ENCODE measurements around the gene RAB40B. TPM values are rescaled to one million over a fixed set of nuclear protein-coding genes. Genes with fewer than 3 reads are reported as not detected.

Gene RAB40B
- total and polyA plus RNA-seq, 2 of the 13 experiments (the other 11 are each of a cell fraction or from before 2014, with no cell fraction given), result 6.2 to 6.5 TPM

- TF ChIP-seq PBX2 (CRISPR knock-in tag; IDR thresholded peaks at IDR 0.05) (no peak), ZNF501 (CRISPR knock-in tag; IDR thresholded peaks at IDR 0.05) (peak; percentile 44; the same call in 1 of the 2 replicates), ZNF503 (CRISPR knock-in tag; IDR thresholded peaks at IDR 0.05) (no peak)
Measured at GRCh38 chr17:82679586-82680465, 18.7 kb downstream of the RAB40B start (continued).

- CTCF ChIA-PET (ENCODE audit: low intra/inter-chr PET ratio, low total read pairs), result interaction anchor here (1.1 to 2.1 kb wide), 2 partner anchors 10 to 97 kb away, joined by 3 to 15 read pairs; no protein-coding TSS in a partner anchor
- in situ Hi-C loops (cut with HindIII; ENCODE audit: extremely low pct_ligation_motif_present, low pct_unique_long_range_greater_than_20kb), result no loop called here
- POLR2A ChIA-PET, result no interaction called here
- H3K36me3 ChIP-seq (replicated peaks in 1 of 2; ENCODE audit: control insufficient read depth in 1 of 2, insufficient read depth in 2 of 2, low read length in 2 of 2), result no peaks in the 10 kb centered on the region
- peaks cover 28% of the 10 kb centered on the region for H3K4me1 ChIP-seq (ENCODE audit: insufficient read depth, low read length)
- TF ChIP-seq CREM (IDR thresholded peaks at IDR 0.05) (no peak), CREM (CRISPR knock-in tag; IDR thresholded peaks at IDR 0.05) (no peak), MYPOP (CRISPR knock-in tag; IDR thresholded peaks at IDR 0.05) (no peak), ZNF333 (CRISPR knock-in tag; IDR thresholded peaks at IDR 0.05; ENCODE audit: borderline replicate concordance) (no peak), HNF4G (IDR thresholded peaks at IDR 0.05; ENCODE audit: borderline replicate concordance, low read depth, low read length) (no peak), HNF4G (CRISPR knock-in tag; IDR thresholded peaks at IDR 0.05; ENCODE audit: borderline replicate concordance, low read depth) (no peak), ZNF552 (CRISPR knock-in tag; IDR thresholded peaks at IDR 0.05; ENCODE audit: borderline replicate concordance) (no peak), HOXA3 (CRISPR knock-in tag; IDR thresholded peaks at IDR 0.05) (no peak), ZNF24 (IDR thresholded peaks at IDR 0.05) (no peak)
- FAIRE-seq (no peak), ATAC-seq (no peak), DNase-seq (ENCODE audit: low spot score) (no peak)
- no peaks in the 10 kb centered on the region for H3K79me2 ChIP-seq (ENCODE audit: insufficient read depth, low read length)
- WGBS (ENCODE audit: low lambda C conversion rate), result 72% methylated on average over 14 of the region's 14 CpGs
- no peak overlapping the region for H3K27ac ChIP-seq (ENCODE audit: extremely low read length, insufficient read depth, low read length)
- peaks cover 8% of the 10 kb centered on the region for H3K9me3 ChIP-seq (ENCODE audit: low read length)
- no peak overlapping the region for H2AFZ ChIP-seq (ENCODE audit: low read length)
- intact Hi-C loops (cut with micrococcal nuclease; ENCODE audit: unreplicated experiment), result loop anchor here (2.0 kb wide), 2 partner anchors 32 to 96 kb away; no protein-coding TSS in a partner anchor
- no peak overlapping the region for H3K4me3 ChIP-seq (replicated peaks in 1 of 3; ENCODE audit: insufficient read depth in 1 of 3, low read depth in 2 of 3, low read length in 3 of 3)
- no TSS peak for BruUV-seq (replicated peaks)
- H4K20me1 ChIP-seq (ENCODE audit: insufficient read depth, low read length), result no peaks in the 10 kb centered on the region
- no peak overlapping the region for H3K9ac ChIP-seq (ENCODE audit: insufficient read depth, low read depth, low read length)
- no peaks in the 10 kb centered on the region for H3K27me3 ChIP-seq (ENCODE audit: control insufficient read depth in 1 of 2, insufficient read depth in 2 of 2, low read length in 2 of 2)
- H3K4me2 ChIP-seq (ENCODE audit: low read depth, low read length), result no peak overlapping the region
Measured at GRCh38 chr17:82678265-82678891, 20.1 kb downstream of the RAB40B start.
